Ishikawa (cell line): ENCODE results near the gene ACSL6.

Source experiments
- RAD21 ChIP-seq: IDR thresholded peaks from 2 replicates; pipeline ENCODE4 v1.6.1; 2012; ENCODE audit warnings: low read depth
- TAF1 ChIP-seq: IDR thresholded peaks from 2 replicates; pipeline ENCODE4 v1.6.1; 2012; ENCODE audit warnings: low read depth, mild to moderate bottlenecking

DNA sequence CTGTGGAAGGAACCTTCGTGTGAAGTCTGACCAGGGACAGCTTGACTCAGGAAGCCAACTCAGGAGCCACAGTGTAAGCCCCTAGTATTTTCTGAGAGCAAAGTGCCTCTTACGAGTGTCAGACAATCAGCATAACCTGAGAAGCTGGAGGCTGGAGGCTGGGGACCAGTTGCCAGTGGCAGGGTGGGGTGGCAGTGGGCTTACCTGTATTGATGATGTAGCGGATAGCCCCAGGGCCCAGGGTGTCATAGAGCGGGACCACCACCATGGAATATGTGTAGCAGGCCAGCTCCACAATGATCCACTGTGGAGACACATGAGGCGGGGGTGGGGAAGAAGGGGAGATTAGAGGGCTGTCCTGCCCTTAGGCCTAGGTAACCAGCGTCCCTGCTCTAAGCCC lies 22.9 kb downstream of the ACSL6 start:
- TF ChIP-seq RAD21 (no peak), TAF1 (no peak)
